HepG2 (cell line): ENCODE data around the gene TYMP. TPM values are rescaled to one million over a fixed set of nuclear protein-coding genes. Genes with fewer than 3 reads are reported as not detected.

ENCODE experiments used
- ATAC-seq: fragments of 200-7000 bp; cut with Tn5 transposase; 3 replicates; pipeline ENCODE4 v1.9.1; 2020; ENCODE audit warnings: mild to moderate bottlenecking, moderate library complexity
- BruUV-seq: library from RNA; stranded (reverse); fragments of 400-500 nt; replicated peaks from 2 replicates; lab custom pipeline; 2021; lab: Mats Ljungman, UMichigan
- CTCF ChIA-PET: fragments of 300-600 bp; formaldehyde crosslinking; extraction: SDS; loops from one replicate; lab custom pipeline; 2021; ENCODE audit warnings: low total read pairs, inconsistent platforms, low intra/inter-chr PET ratio; lab: Yijun Ruan, JAX
- POLR2A ChIA-PET: fragments of 350-600 bp; sonication (Branson Sonifier 250); formaldehyde crosslinking; loops from one replicate; lab custom pipeline; 2020; ENCODE audit warnings: antibody characterized with exemption, inconsistent platforms; lab: Yijun Ruan, JAX
- DNase-seq: peaks from one replicate; pipeline ENCODE4 v3.0.0-alpha.2; 2015; ENCODE audit warnings: low spot score
- FAIRE-seq: peaks from 3 replicates; lab custom pipeline; 2011; peaks lifted over from hg19 to GRCh38; lab: Jason Lieb, UNC
- H2AFZ ChIP-seq: one replicate; pipeline ENCODE4 v1.6.1; 2011; ENCODE audit warnings: low read length, inconsistent platforms
- H3K27ac ChIP-seq: fragments of 300-600 bp; 3 replicates; pipeline ENCODE4 v1.8.0; 2011; ENCODE audit warnings: mixed run types, mild to moderate bottlenecking, mixed read lengths, low read length, inconsistent platforms; ENCODE audit not compliant: insufficient read depth; ENCODE audit errors: extremely low read length
- H3K27me3 ChIP-seq, 2 experiments: fragments of 200-600 bp in 1 of 2; 2 replicates in 1 of 2; 3 replicates in 1 of 2; pipeline versions ENCODE4 v1.6.0 to v1.8.0; 2011; ENCODE audit warnings: low read length in 2 of 2, mild to moderate bottlenecking in 2 of 2, moderate library complexity in 2 of 2, inconsistent platforms in 1 of 2; ENCODE audit not compliant: insufficient read depth in 2 of 2, control insufficient read depth in 1 of 2
- H3K36me3 ChIP-seq, 2 experiments: fragments of 200-600 bp in 1 of 2; replicated peaks in 1 of 2; 2 replicates in 1 of 2; 3 replicates in 1 of 2; pipeline versions ENCODE4 v1.5.1 to v1.8.0; 2011; ENCODE audit warnings: low read length in 2 of 2, inconsistent platforms in 1 of 2; ENCODE audit not compliant: insufficient read depth in 2 of 2, control insufficient read depth in 1 of 2
- H3K4me1 ChIP-seq: 2 replicates; pipeline ENCODE4 v1.5.1; 2012; ENCODE audit warnings: low read length, inconsistent platforms; ENCODE audit not compliant: insufficient read depth
- H3K4me2 ChIP-seq: 2 replicates; pipeline ENCODE4 v1.6.0; 2011; ENCODE audit warnings: low read depth, low read length, inconsistent platforms
- H3K4me3 ChIP-seq, 3 experiments: fragments of 200-600 bp in 1 of 3; sonication (generic), shearing (Covaris generic) in 1 of 3; replicated peaks in 1 of 3; 2 replicates each; pipeline ENCODE4 v1.5.1; 2011 to 2016; ENCODE audit warnings: low read length in 3 of 3, inconsistent platforms in 2 of 3, low read depth in 2 of 3, mild to moderate bottlenecking in 2 of 3, control low read depth in 1 of 3, mixed read lengths in 1 of 3; ENCODE audit not compliant: insufficient read depth in 1 of 3
- H3K79me2 ChIP-seq: one replicate; pipeline ENCODE4 v1.6.1; 2011; ENCODE audit warnings: low read length, inconsistent platforms; ENCODE audit not compliant: insufficient read depth
- H3K9ac ChIP-seq: 2 replicates; pipeline ENCODE4 v1.6.0; 2011; ENCODE audit warnings: mild to moderate bottlenecking, low read depth, low read length, inconsistent platforms; ENCODE audit not compliant: insufficient read depth
- H3K9me3 ChIP-seq: 2 replicates; pipeline ENCODE4 v1.5.1; 2012; ENCODE audit warnings: mild to moderate bottlenecking, low read length
- H4K20me1 ChIP-seq: 2 replicates; pipeline ENCODE4 v1.6.0; 2011; ENCODE audit warnings: inconsistent platforms, mild to moderate bottlenecking, low read length, moderate library complexity; ENCODE audit not compliant: insufficient read depth
- PRDM15 ChIP-seq: sonication (generic); formaldehyde crosslinking; IDR thresholded peaks from 2 replicates; pipeline ENCODE4 v1.4.0; 2020; ENCODE audit warnings: missing genetic modification reagents
- SKIL ChIP-seq: sonication (generic); formaldehyde crosslinking; IDR thresholded peaks from 2 replicates; pipeline ENCODE4 v1.8.0; 2022; ENCODE audit warnings: missing genetic modification reagents, mild to moderate bottlenecking, moderate library complexity, borderline replicate concordance
- ZC3H13 ChIP-seq: sonication (generic); formaldehyde crosslinking; IDR thresholded peaks from 2 replicates; pipeline ENCODE4 v1.8.1; 2023; ENCODE audit warnings: mild to moderate bottlenecking, missing genetic modification reagents, moderate library complexity
- ZNF678 ChIP-seq: sonication (generic); formaldehyde crosslinking; IDR thresholded peaks from 2 replicates; pipeline ENCODE4 v1.4.0; 2020; ENCODE audit warnings: mild to moderate bottlenecking, missing genetic modification reagents
- WGBS: methylation state at CpG from one replicate; pipeline ENCODE4 v1.1.6; 2017; ENCODE audit warnings: low lambda C conversion rate; 5-methylcytosine and 5-hydroxymethylcytosine counted together
- in situ Hi-C: cut with HindIII; loops from 2 replicates; pipeline ENCODE4 v1.10.0; 2017; ENCODE audit warnings: low pct_unique_long_range_greater_than_20kb; ENCODE audit not compliant: extremely low pct_ligation_motif_present
- intact Hi-C: fragments of 100-400 bp; cut with micrococcal nuclease; formaldehyde crosslinking; loops from one replicate; pipeline ENCODE4 v1.10.0; 2022; ENCODE audit not compliant: unreplicated experiment
- polyA plus RNA-seq, 8 experiments: library from polyadenylated mRNA; depleted of rRNA in 3 of 8; stranded (reverse) in 7 of 8; unstranded in 1 of 8; fragments of >200 nt; fragmentation: Illumina TruSeq in 4 of 8; extraction: Trizol in 4 of 8; gene quantifications; 2 replicates each; pipeline versions ENCODE4 v1.2.1 to v1.2.3, GENCODE V29; 2011 to 2016; ENCODE audit warnings: low read depth in 4 of 8, missing spikeins in 1 of 8, mixed read lengths in 1 of 8; ENCODE audit not compliant: insufficient read depth in 1 of 8
- total RNA-seq, 5 experiments: library from RNA; depleted of rRNA; stranded (reverse); fragments of >200 nt; fragmentation: Illumina TruSeq; extraction: Trizol; gene quantifications; 2 replicates each; pipeline ENCODE4 v1.2.3, GENCODE V29; 2016; ENCODE audit warnings: low read depth in 1 of 5
- TF ChIP-seq, protein P1 (sequence below): sonication (generic); formaldehyde crosslinking; IDR thresholded peaks from 2 replicates; pipeline ENCODE4 v1.4.0; 2020; ENCODE audit warnings: missing genetic modification reagents
- TF ChIP-seq, protein P2 (sequence below): sonication (generic); formaldehyde crosslinking; IDR thresholded peaks from 2 replicates; pipeline ENCODE4 v1.5.0; 2020; ENCODE audit warnings: missing genetic modification reagents

TYMP gene
- total and polyA plus RNA-seq, 2 of the 13 experiments (the other 11 are each of a cell fraction or from before 2014, with no cell fraction given): 3.9 to 4.3 TPM

GRCh38 chr22:50561401-50562358 lies 31.9 kb upstream of the TYMP start:
- FAIRE-seq: no peak
- H4K20me1 ChIP-seq: no peaks in the 10 kb centered on the region
- no peak for TF ChIP-seq ZNF678 (CRISPR knock-in tag)
- no peak for TF ChIP-seq PRDM15
- TF ChIP-seq, protein P1, sequence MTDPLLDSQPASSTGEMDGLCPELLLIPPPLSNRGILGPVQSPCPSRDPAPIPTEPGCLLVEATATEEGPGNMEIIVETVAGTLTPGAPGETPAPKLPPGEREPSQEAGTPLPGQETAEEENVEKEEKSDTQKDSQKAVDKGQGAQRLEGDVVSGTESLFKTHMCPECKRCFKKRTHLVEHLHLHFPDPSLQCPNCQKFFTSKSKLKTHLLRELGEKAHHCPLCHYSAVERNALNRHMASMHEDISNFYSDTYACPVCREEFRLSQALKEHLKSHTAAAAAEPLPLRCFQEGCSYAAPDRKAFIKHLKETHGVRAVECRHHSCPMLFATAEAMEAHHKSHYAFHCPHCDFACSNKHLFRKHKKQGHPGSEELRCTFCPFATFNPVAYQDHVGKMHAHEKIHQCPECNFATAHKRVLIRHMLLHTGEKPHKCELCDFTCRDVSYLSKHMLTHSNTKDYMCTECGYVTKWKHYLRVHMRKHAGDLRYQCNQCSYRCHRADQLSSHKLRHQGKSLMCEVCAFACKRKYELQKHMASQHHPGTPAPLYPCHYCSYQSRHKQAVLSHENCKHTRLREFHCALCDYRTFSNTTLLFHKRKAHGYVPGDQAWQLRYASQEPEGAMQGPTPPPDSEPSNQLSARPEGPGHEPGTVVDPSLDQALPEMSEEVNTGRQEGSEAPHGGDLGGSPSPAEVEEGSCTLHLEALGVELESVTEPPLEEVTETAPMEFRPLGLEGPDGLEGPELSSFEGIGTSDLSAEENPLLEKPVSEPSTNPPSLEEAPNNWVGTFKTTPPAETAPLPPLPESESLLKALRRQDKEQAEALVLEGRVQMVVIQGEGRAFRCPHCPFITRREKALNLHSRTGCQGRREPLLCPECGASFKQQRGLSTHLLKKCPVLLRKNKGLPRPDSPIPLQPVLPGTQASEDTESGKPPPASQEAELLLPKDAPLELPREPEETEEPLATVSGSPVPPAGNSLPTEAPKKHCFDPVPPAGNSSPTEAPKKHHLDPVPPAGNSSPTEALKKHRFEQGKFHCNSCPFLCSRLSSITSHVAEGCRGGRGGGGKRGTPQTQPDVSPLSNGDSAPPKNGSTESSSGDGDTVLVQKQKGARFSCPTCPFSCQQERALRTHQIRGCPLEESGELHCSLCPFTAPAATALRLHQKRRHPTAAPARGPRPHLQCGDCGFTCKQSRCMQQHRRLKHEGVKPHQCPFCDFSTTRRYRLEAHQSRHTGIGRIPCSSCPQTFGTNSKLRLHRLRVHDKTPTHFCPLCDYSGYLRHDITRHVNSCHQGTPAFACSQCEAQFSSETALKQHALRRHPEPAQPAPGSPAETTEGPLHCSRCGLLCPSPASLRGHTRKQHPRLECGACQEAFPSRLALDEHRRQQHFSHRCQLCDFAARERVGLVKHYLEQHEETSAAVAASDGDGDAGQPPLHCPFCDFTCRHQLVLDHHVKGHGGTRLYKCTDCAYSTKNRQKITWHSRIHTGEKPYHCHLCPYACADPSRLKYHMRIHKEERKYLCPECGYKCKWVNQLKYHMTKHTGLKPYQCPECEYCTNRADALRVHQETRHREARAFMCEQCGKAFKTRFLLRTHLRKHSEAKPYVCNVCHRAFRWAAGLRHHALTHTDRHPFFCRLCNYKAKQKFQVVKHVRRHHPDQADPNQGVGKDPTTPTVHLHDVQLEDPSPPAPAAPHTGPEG (CRISPR knock-in tag): no peak
- TF ChIP-seq SKIL: no peak
- no peak for TF ChIP-seq ZC3H13 (CRISPR knock-in tag)
- TF ChIP-seq, protein P2, sequence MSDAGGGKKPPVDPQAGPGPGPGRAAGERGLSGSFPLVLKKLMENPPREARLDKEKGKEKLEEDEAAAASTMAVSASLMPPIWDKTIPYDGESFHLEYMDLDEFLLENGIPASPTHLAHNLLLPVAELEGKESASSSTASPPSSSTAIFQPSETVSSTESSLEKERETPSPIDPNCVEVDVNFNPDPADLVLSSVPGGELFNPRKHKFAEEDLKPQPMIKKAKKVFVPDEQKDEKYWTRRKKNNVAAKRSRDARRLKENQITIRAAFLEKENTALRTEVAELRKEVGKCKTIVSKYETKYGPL: no peak

More at GRCh38 chr22:50561401-50562358, 31.9 kb upstream of the TYMP start:
- Histone ChIP-seq H3K36me3 (no peaks in the 10 kb centered on the region), H3K27ac (no peak overlapping the region), H2AFZ (no peak overlapping the region), H3K9me3 (no peaks in the 10 kb centered on the region), H3K4me2 (no peak overlapping the region), H3K4me3 (no peak overlapping the region), H3K27me3 (peaks cover 0 to 24% of the 10 kb centered on the region in 2 experiments; a peak in 2 of 5 replicates), H3K79me2 (no peaks in the 10 kb centered on the region), H3K9ac (no peak overlapping the region), H3K4me1 (peaks cover 11% of the 10 kb centered on the region)
- no peak for ATAC-seq
- WGBS: 52% methylated on average over 34 of the region's 34 CpGs
- ChIA-PET CTCF (interaction anchor here (1.2 kb wide), 1 partner anchor 52 kb away, joined by 3 read pairs; no protein-coding TSS in a partner anchor), POLR2A (no interaction called here)
- DNase-seq: no peak
- BruUV-seq: no TSS peak
- in situ Hi-C loops: no loop called here
- intact Hi-C loops: loop anchor here (5.0 kb wide), 1 partner anchor 34 kb away; the partner anchor contains the start of gene SCO2
